Uterus (tissue), 2 donors: ENCODE measurements around the gene SMAD3.

ENCODE experiments used
- POLR2A ChIP-seq, 2 donors: fragments of 450-650 bp; IDR thresholded peaks; one replicate each; pipeline ENCODE4 v1.6.1; 2016; ENCODE audit warnings: antibody characterized with exemption in 2 of 2, mild to moderate bottlenecking in 1 of 2, moderate library complexity in 1 of 2
- TF ChIP-seq, protein P1 (sequence below), 4 experiments: fragments of 200-600 bp in 2 of 4; fragments of 450-650 bp in 2 of 4; sonication (generic) in 2 of 4; IDR thresholded peaks; one replicate each; pipeline ENCODE4 v1.5.1; 2016 to 2019; ENCODE audit warnings: antibody characterized with exemption in 4 of 4, mild to moderate bottlenecking in 2 of 4, moderate library complexity in 1 of 4

DNA sequence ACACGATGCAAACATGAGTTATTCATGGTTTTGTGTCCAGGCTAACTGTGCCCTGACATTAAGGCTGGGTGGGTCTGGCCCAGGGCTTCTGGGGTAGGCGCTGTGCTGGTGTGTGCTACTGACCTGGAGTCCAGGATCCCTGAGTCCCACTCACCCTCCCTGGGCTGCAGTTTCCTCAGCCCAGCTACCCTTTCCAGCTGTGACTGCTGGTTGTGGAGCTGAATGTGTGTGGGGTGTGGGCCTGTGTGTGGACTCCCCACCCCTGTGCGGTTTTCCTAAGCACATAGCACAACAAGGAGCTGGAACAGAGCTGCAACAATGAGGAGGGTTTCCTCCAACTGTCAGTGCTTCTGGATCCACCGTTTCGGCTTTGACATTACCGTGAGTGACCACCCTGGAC is 38.0 kb downstream of the SMAD3 start:
- TF ChIP-seq, protein P1, sequence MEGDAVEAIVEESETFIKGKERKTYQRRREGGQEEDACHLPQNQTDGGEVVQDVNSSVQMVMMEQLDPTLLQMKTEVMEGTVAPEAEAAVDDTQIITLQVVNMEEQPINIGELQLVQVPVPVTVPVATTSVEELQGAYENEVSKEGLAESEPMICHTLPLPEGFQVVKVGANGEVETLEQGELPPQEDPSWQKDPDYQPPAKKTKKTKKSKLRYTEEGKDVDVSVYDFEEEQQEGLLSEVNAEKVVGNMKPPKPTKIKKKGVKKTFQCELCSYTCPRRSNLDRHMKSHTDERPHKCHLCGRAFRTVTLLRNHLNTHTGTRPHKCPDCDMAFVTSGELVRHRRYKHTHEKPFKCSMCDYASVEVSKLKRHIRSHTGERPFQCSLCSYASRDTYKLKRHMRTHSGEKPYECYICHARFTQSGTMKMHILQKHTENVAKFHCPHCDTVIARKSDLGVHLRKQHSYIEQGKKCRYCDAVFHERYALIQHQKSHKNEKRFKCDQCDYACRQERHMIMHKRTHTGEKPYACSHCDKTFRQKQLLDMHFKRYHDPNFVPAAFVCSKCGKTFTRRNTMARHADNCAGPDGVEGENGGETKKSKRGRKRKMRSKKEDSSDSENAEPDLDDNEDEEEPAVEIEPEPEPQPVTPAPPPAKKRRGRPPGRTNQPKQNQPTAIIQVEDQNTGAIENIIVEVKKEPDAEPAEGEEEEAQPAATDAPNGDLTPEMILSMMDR (IDR thresholded peaks at IDR 0.05) = no peak
- no peak for TF ChIP-seq POLR2A (IDR thresholded peaks at IDR 0.05)
